Liver (tissue), 9 donors: ENCODE results near the gene PARM1. TPM values are rescaled to one million over a fixed set of nuclear protein-coding genes. Genes with fewer than 3 reads are reported as not detected.

Experiments
- DNase-seq: peaks from one replicate; pipeline ENCODE4 v3.0.0-alpha.2; 2017; ENCODE audit warnings: low spot score
- H3K27ac ChIP-seq, 2 donors: one replicate each; pipeline ENCODE4 v1.7.0; 2013; ENCODE audit warnings: inconsistent platforms in 2 of 2, low read length in 2 of 2, control low read depth in 1 of 2, low read depth in 1 of 2, mild to moderate bottlenecking in 1 of 2
- H3K27me3 ChIP-seq, 4 donors: one replicate each; pipeline versions ENCODE4 v1.6.1 to v1.7.0; 2013; ENCODE audit warnings: low read length in 3 of 4, inconsistent platforms in 1 of 4, mild to moderate bottlenecking in 1 of 4, moderate library complexity in 1 of 4; ENCODE audit not compliant: control insufficient read depth in 4 of 4, insufficient read depth in 4 of 4
- H3K36me3 ChIP-seq, 4 donors: one replicate each; pipeline versions ENCODE4 v1.6.1 to v1.7.0; 2013; ENCODE audit warnings: low read length in 3 of 4, mild to moderate bottlenecking in 3 of 4, low read depth in 1 of 4, moderate library complexity in 1 of 4; ENCODE audit not compliant: control insufficient read depth in 4 of 4, insufficient read depth in 3 of 4
- H3K4me1 ChIP-seq, 4 donors: one replicate each; pipeline versions ENCODE4 v1.6.1 to v1.7.0; 2013; ENCODE audit warnings: low read length in 3 of 4, mild to moderate bottlenecking in 3 of 4, moderate library complexity in 1 of 4; ENCODE audit not compliant: control insufficient read depth in 4 of 4, insufficient read depth in 4 of 4
- H3K4me3 ChIP-seq, 3 donors: one replicate each; pipeline versions ENCODE4 v1.6.1 to v1.7.0; 2013; ENCODE audit warnings: low read length in 3 of 3, control low read depth in 1 of 3, low read depth in 1 of 3, mild to moderate bottlenecking in 1 of 3
- H3K9ac ChIP-seq, 2 donors: one replicate each; pipeline ENCODE4 v1.7.0; 2013; ENCODE audit warnings: low read length in 2 of 2, mild to moderate bottlenecking in 2 of 2, moderate library complexity in 2 of 2, control low read depth in 1 of 2, low read depth in 1 of 2
- H3K9me3 ChIP-seq, 4 donors: one replicate each; pipeline versions ENCODE4 v1.6.1 to v1.7.0; 2013; ENCODE audit warnings: low read length in 3 of 4; ENCODE audit not compliant: control insufficient read depth in 4 of 4
- EGR1 ChIP-seq, 2 donors: IDR thresholded peaks; 2 replicates each; pipeline ENCODE4 v1.6.1; 2016 to 2018; ENCODE audit warnings: antibody characterized with exemption in 2 of 2, low read depth in 2 of 2
- FOXA1 ChIP-seq: IDR thresholded peaks from 2 replicates; pipeline ENCODE4 v1.6.1; 2016; ENCODE audit warnings: antibody characterized with exemption
- FOXA2 ChIP-seq: IDR thresholded peaks from 2 replicates; pipeline ENCODE4 v1.6.1; 2016; ENCODE audit warnings: antibody characterized with exemption
- GABPA ChIP-seq, 2 donors: IDR thresholded peaks in 1 of 2; conservative IDR thresholded peaks in 1 of 2; 2 replicates each; pipeline ENCODE4 v1.6.1; 2016; ENCODE audit warnings: antibody characterized with exemption in 2 of 2, mild to moderate bottlenecking in 1 of 2, moderate library complexity in 1 of 2
- HNF4G ChIP-seq: IDR thresholded peaks from 2 replicates; pipeline ENCODE4 v1.6.1; 2016; ENCODE audit warnings: antibody characterized with exemption
- JUND ChIP-seq, 2 donors: IDR thresholded peaks; 2 replicates each; pipeline ENCODE4 v1.6.1; 2016; ENCODE audit warnings: antibody characterized with exemption in 2 of 2
- NR2F2 ChIP-seq: IDR thresholded peaks from 2 replicates; pipeline ENCODE4 v1.6.1; 2016; ENCODE audit warnings: antibody characterized with exemption
- RAD21 ChIP-seq, 2 donors: IDR thresholded peaks; 2 replicates each; pipeline ENCODE4 v1.6.1; 2016; ENCODE audit warnings: antibody characterized with exemption in 2 of 2, mild to moderate bottlenecking in 2 of 2
- SP1 ChIP-seq: IDR thresholded peaks from 2 replicates; pipeline ENCODE4 v1.6.1; 2018; ENCODE audit warnings: antibody characterized with exemption, mild to moderate bottlenecking
- TAF1 ChIP-seq: conservative IDR thresholded peaks from 2 replicates; pipeline ENCODE4 v1.6.1; 2016; ENCODE audit warnings: antibody characterized with exemption, mild to moderate bottlenecking
- WGBS: extraction: QIAGEN DNeasy Blood & Tissue Kit; methylation state at CpG from one replicate; pipeline ENCODE4 v1.1.7; 2013; 5-methylcytosine and 5-hydroxymethylcytosine counted together
- polyA plus RNA-seq, 2 donors: library from polyadenylated mRNA; stranded (reverse) in 1 of 2; unstranded in 1 of 2; fragments of 200-250 nt in 1 of 2; fragments of >200 nt in 1 of 2; fragmentation: Nextera tagmentation in 1 of 2; extraction: Ambion mirVana in 1 of 2; gene quantifications; one replicate each; pipeline versions ENCODE4 v1.2.1 to v1.2.3, GENCODE V29; 2013 to 2015
- total RNA-seq, 2 donors: library from RNA; depleted of rRNA; stranded (reverse); fragments of >200 nt; gene quantifications; one replicate each; pipeline ENCODE4 v1.2.3, GENCODE V29; 2014
- TF ChIP-seq, protein P1 (sequence below): IDR thresholded peaks from 2 replicates; pipeline ENCODE4 v1.6.1; 2016; ENCODE audit warnings: antibody characterized with exemption
- TF ChIP-seq, protein P2 (sequence below): fragments of 150-350 bp; IDR thresholded peaks from 2 replicates; pipeline ENCODE4 v1.5.1; 2017; ENCODE audit warnings: improper control_type of control experiment, low read depth, low read length; ENCODE audit not compliant: missing input control
- TF ChIP-seq, protein P3 (sequence below): IDR thresholded peaks from 2 replicates; pipeline ENCODE4 v1.6.1; 2016; ENCODE audit warnings: antibody characterized with exemption
- donor health status: healthy.
- donor health status: healthy.
- donor health status: healthy.
- donor health status: healthy.
- donor health status: healthy.

The PARM1 gene
- total and polyA plus RNA-seq, 4 donors: 0.42 to 2.2 (median 0.74) TPM

DNA sequence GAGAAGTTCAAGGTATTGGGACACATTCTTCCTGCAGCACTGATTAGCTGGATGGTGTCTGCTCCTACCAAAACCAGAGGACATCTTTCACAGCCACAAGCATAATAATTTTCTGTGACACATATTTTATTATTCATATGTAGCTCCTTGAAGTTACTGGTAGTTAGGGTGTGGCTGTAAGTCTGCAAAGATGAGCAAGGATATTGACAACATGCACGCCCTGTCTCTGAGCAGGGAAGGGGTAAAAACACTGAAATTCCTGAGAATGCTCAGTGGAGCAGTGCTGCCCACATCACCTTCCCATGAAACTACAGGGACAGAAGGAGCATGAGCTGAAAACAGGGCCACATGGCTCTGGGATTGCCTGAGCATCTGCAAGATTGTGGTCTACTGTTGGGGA lies 38.9 kb downstream of the PARM1 start:
- Histone ChIP-seq H3K4me1 (no peaks in the 10 kb centered on the region), H3K27me3 (no peaks in the 10 kb centered on the region), H3K27ac (no peak overlapping the region), H3K9me3 (peaks cover 0 to 2% (median under 1%) of the 10 kb centered on the region in 4 donors), H3K9ac (no peak overlapping the region), H3K36me3 (no peaks in the 10 kb centered on the region), H3K4me3 (no peak overlapping the region)
- DNase-seq: no peak
- no peak for TF ChIP-seq GABPA (IDR thresholded peaks at IDR 0.05 in 1 of 2, conservative IDR thresholded peaks at IDR 0.05 in 1 of 2)
- no peak for TF ChIP-seq TAF1
- TF ChIP-seq, protein P1, sequence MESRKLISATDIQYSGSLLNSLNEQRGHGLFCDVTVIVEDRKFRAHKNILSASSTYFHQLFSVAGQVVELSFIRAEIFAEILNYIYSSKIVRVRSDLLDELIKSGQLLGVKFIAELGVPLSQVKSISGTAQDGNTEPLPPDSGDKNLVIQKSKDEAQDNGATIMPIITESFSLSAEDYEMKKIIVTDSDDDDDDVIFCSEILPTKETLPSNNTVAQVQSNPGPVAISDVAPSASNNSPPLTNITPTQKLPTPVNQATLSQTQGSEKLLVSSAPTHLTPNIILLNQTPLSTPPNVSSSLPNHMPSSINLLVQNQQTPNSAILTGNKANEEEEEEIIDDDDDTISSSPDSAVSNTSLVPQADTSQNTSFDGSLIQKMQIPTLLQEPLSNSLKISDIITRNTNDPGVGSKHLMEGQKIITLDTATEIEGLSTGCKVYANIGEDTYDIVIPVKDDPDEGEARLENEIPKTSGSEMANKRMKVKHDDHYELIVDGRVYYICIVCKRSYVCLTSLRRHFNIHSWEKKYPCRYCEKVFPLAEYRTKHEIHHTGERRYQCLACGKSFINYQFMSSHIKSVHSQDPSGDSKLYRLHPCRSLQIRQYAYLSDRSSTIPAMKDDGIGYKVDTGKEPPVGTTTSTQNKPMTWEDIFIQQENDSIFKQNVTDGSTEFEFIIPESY: no peak
- no peak for TF ChIP-seq FOXA2
- TF ChIP-seq, protein P2, sequence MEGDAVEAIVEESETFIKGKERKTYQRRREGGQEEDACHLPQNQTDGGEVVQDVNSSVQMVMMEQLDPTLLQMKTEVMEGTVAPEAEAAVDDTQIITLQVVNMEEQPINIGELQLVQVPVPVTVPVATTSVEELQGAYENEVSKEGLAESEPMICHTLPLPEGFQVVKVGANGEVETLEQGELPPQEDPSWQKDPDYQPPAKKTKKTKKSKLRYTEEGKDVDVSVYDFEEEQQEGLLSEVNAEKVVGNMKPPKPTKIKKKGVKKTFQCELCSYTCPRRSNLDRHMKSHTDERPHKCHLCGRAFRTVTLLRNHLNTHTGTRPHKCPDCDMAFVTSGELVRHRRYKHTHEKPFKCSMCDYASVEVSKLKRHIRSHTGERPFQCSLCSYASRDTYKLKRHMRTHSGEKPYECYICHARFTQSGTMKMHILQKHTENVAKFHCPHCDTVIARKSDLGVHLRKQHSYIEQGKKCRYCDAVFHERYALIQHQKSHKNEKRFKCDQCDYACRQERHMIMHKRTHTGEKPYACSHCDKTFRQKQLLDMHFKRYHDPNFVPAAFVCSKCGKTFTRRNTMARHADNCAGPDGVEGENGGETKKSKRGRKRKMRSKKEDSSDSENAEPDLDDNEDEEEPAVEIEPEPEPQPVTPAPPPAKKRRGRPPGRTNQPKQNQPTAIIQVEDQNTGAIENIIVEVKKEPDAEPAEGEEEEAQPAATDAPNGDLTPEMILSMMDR: no peak
- TF ChIP-seq NR2F2: no peak
- no peak for TF ChIP-seq HNF4G
- TF ChIP-seq, protein P3, sequence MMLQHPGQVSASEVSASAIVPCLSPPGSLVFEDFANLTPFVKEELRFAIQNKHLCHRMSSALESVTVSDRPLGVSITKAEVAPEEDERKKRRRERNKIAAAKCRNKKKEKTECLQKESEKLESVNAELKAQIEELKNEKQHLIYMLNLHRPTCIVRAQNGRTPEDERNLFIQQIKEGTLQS: no peak
- TF ChIP-seq JUND (IDR thresholded peaks at IDR 0.05): no peak
- no peak for TF ChIP-seq FOXA1
- TF ChIP-seq EGR1 (IDR thresholded peaks at IDR 0.05; ENCODE audit: low read depth in 2 of 2): no peak
- 87% methylated on average over 1 of the region's 1 CpG for WGBS

DNA sequence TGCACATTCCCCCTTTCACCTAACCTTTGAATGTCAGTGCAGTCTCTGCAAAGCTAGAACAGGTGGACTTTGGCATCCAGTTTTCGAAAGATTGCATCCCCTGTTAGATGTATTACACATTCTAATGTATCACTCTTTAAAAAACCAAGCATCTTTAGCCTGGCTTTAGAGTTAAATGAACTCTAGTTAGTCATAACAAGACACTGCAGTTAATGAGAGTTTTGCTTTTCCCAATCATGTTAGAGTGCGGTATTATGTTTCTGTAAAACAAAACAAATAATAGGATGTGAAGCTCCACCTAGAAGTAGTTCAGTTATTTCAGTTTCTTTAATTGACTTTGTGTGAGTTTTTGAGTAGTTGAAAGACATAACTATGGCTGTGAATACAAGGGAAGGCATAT lies 42.2 kb downstream of the PARM1 start:
- DNase-seq: no peak
- no peak for TF ChIP-seq RAD21 (IDR thresholded peaks at IDR 0.05)
- TF ChIP-seq, protein P1: no peak
- no peak for TF ChIP-seq JUND (IDR thresholded peaks at IDR 0.05)
- TF ChIP-seq HNF4G: no peak
- TF ChIP-seq NR2F2: no peak
- TF ChIP-seq SP1: no peak
- no peak for TF ChIP-seq FOXA1
- TF ChIP-seq, protein P2: no peak
- no peaks in the 10 kb centered on the region for H3K4me1 ChIP-seq
- H3K27me3 ChIP-seq: no peaks in the 10 kb centered on the region
- no peak overlapping the region for H3K27ac ChIP-seq
- no peaks in the 10 kb centered on the region for H3K36me3 ChIP-seq
- H3K9me3 ChIP-seq: peaks cover 0 to 7% (median under 1%) of the 10 kb centered on the region in 4 donors
- no peak overlapping the region for H3K4me3 ChIP-seq
- 70% methylated on average over 2 of the region's 2 CpGs for WGBS
- no peak overlapping the region for H3K9ac ChIP-seq
